ENCODE results near the gene TLCD4. TPM values are rescaled to one million over a fixed set of nuclear protein-coding genes. Genes with fewer than 3 reads are reported as not detected.
A peak's percentile ranks its signal among the peaks of the same experiment; 100 is the strongest.

The TLCD4 gene
- total RNA-seq, 1 donor from 2014 or later: 5.7 TPM

- H2AFZ ChIP-seq (replicated peaks): no peak overlapping the region
- peaks cover 8% of the 10 kb centered on the region for H3F3A ChIP-seq (ENCODE audit: low read depth)
- H3K27me3 ChIP-seq: peaks cover 11% of the 10 kb centered on the region
- H3K4me2 ChIP-seq: no peak overlapping the region
- H3K27me3 Mint-ChIP-seq (ENCODE audit: insufficient read depth, low read depth): peaks cover 9% of the 10 kb centered on the region
- no peaks in the 10 kb centered on the region for H3K36me3 ChIP-seq
- no peak for TF ChIP-seq EZH2phosphoT487 (IDR thresholded peaks at IDR 0.05)
- TF ChIP-seq CTCF (IDR thresholded peaks at IDR 0.05): no peak
- H3K4me1 ChIP-seq: no peaks in the 10 kb centered on the region
- H3K4me3 ChIP-seq: no peak overlapping the region
- H3K27ac Mint-ChIP-seq: no peak overlapping the region
- peaks cover 6% of the 10 kb centered on the region for H3K4me1 Mint-ChIP-seq
- H3K27ac ChIP-seq: no peak overlapping the region
- no peaks in the 10 kb centered on the region for H3K36me3 Mint-ChIP-seq
- no peaks in the 10 kb centered on the region for H3K9me3 ChIP-seq (ENCODE audit: low read depth)
- no peak overlapping the region for H3K4me3 Mint-ChIP-seq
- H3K79me2 ChIP-seq (ENCODE audit: low read depth): no peaks in the 10 kb centered on the region
- H3K9ac ChIP-seq: no peak overlapping the region
- DNase-seq (ENCODE audit: low spot score): no peak
- H4K20me1 ChIP-seq (ENCODE audit: low read depth): peaks cover 5% of the 10 kb centered on the region
- no peaks in the 10 kb centered on the region for H3K9me3 Mint-ChIP-seq
Observed at GRCh38 chr1:95113684-95114083, 3.5 kb upstream of the TLCD4 start.

GRCh38 chr1:95115708-95116137 lies 1.4 kb upstream of the TLCD4 start:
- H3K4me3 Mint-ChIP-seq: peak overlapping the region; percentile 32
- peaks cover 5% of the 10 kb centered on the region for H4K20me1 ChIP-seq (ENCODE audit: low read depth)

GRCh38 chr1:95116580-95117206 lies 462 bp upstream of the TLCD4 start:
- no peaks in the 10 kb centered on the region for H3K79me2 ChIP-seq (ENCODE audit: low read depth)
- H3K9ac ChIP-seq: no peak overlapping the region
- peaks cover 8% of the 10 kb centered on the region for H3K4me1 Mint-ChIP-seq
- H3K36me3 Mint-ChIP-seq: no peaks in the 10 kb centered on the region
- no peaks in the 10 kb centered on the region for H3K9me3 Mint-ChIP-seq
- H3K27ac ChIP-seq: no peak overlapping the region
- peaks cover 5% of the 10 kb centered on the region for H4K20me1 ChIP-seq (ENCODE audit: low read depth)
- DNase-seq (ENCODE audit: low spot score): peak; percentile 89
- peaks cover 17% of the 10 kb centered on the region for H3K27me3 ChIP-seq
- no peaks in the 10 kb centered on the region for H3K36me3 ChIP-seq
- H3K27ac Mint-ChIP-seq: peak overlapping the region; percentile 35
- peak; percentile 77 for TF ChIP-seq CTCF (IDR thresholded peaks at IDR 0.05)
- no peak for TF ChIP-seq EZH2phosphoT487 (IDR thresholded peaks at IDR 0.05)
- peak overlapping the region; percentile 84 for H3K4me3 ChIP-seq
- peaks cover 10% of the 10 kb centered on the region for H3F3A ChIP-seq (ENCODE audit: low read depth)
- H3K4me1 ChIP-seq: no peaks in the 10 kb centered on the region
- no peaks in the 10 kb centered on the region for H3K9me3 ChIP-seq (ENCODE audit: low read depth)
- peak overlapping the region; percentile 92 for H3K4me2 ChIP-seq
- H3K4me3 Mint-ChIP-seq: peak overlapping the region; percentile 97
- peak overlapping the region; percentile 97 for H2AFZ ChIP-seq (replicated peaks)
- peaks cover 19% of the 10 kb centered on the region for H3K27me3 Mint-ChIP-seq (ENCODE audit: insufficient read depth, low read depth)

More at GRCh38 chr1:95115708-95116137, 1.4 kb upstream of the TLCD4 start:
- no peak for DNase-seq (ENCODE audit: low spot score)
- Histone ChIP-seq H3K4me2 (no peak overlapping the region), H3K4me1 (no peaks in the 10 kb centered on the region), H3F3A (ENCODE audit: low read depth) (peaks cover 10% of the 10 kb centered on the region), H3K9me3 (ENCODE audit: low read depth) (no peaks in the 10 kb centered on the region), H3K27me3 (peaks cover 17% of the 10 kb centered on the region), H3K79me2 (ENCODE audit: low read depth) (no peaks in the 10 kb centered on the region), H2AFZ (replicated peaks) (no peak overlapping the region), H3K9ac (no peak overlapping the region), H3K27ac (no peak overlapping the region), H3K36me3 (no peaks in the 10 kb centered on the region), H3K4me3 (no peak overlapping the region)
- H3K27me3 Mint-ChIP-seq (ENCODE audit: insufficient read depth, low read depth): peaks cover 19% of the 10 kb centered on the region
- H3K4me1 Mint-ChIP-seq: peaks cover 8% of the 10 kb centered on the region
- no peaks in the 10 kb centered on the region for H3K36me3 Mint-ChIP-seq
- no peak overlapping the region for H3K27ac Mint-ChIP-seq
- no peak for TF ChIP-seq EZH2 (IDR thresholded peaks at IDR 0.05)
- no peak for TF ChIP-seq CTCF (IDR thresholded peaks at IDR 0.05)
- no peak for TF ChIP-seq EZH2phosphoT487 (IDR thresholded peaks at IDR 0.05)
- H3K9me3 Mint-ChIP-seq: no peaks in the 10 kb centered on the region
